Glutamatergic neuron (in vitro differentiated cells): Measurements from ENCODE around the gene IL17RE. TPM values are rescaled to one million over a fixed set of nuclear protein-coding genes. Genes with fewer than 3 reads are reported as not detected.

Experiments
- DNase-seq: peaks from one replicate; pipeline ENCODE4 v3.0.0; 2022
- H3K27ac Mint-ChIP-seq: one replicate; pipeline ENCODE4 v1.8.0; 2020; ENCODE audit warnings: mild to moderate bottlenecking, mixed read lengths, inconsistent platforms; ENCODE audit not compliant: unreplicated experiment
- H3K27me3 Mint-ChIP-seq: one replicate; pipeline ENCODE4 v1.8.0; 2020; ENCODE audit warnings: mild to moderate bottlenecking, moderate library complexity, mixed read lengths, inconsistent platforms; ENCODE audit not compliant: unreplicated experiment
- H3K36me3 Mint-ChIP-seq: one replicate; pipeline ENCODE4 v1.8.0; 2020; ENCODE audit warnings: mild to moderate bottlenecking, mixed read lengths, inconsistent platforms; ENCODE audit not compliant: unreplicated experiment
- H3K4me1 Mint-ChIP-seq: one replicate; pipeline ENCODE4 v1.8.0; 2020; ENCODE audit warnings: mild to moderate bottlenecking, low read depth, mixed read lengths, inconsistent platforms; ENCODE audit not compliant: unreplicated experiment
- H3K4me3 Mint-ChIP-seq: one replicate; pipeline ENCODE4 v1.8.0; 2020; ENCODE audit warnings: mild to moderate bottlenecking, mixed read lengths, inconsistent platforms; ENCODE audit not compliant: unreplicated experiment
- H3K9me3 Mint-ChIP-seq: one replicate; pipeline ENCODE4 v1.8.0; 2020; ENCODE audit warnings: mild to moderate bottlenecking, moderate library complexity, mixed read lengths, inconsistent platforms; ENCODE audit not compliant: unreplicated experiment
- CTCF ChIP-seq: fragments of 200-600 bp; sonication (generic); IDR thresholded peaks from one replicate; pipeline ENCODE4 v1.5.0; 2021; ENCODE audit not compliant: partially characterized antibody, unreplicated experiment
- total RNA-seq: library from RNA; stranded (reverse); fragmentation: NEBNext Ultra II Directional; extraction: Animal tissue kit (Norgen Biotek cat#: 25700); gene quantifications from one replicate; pipeline ENCODE4 v1.2.1, GENCODE V29; 2021; ENCODE audit not compliant: unreplicated experiment

Gene IL17RE
- total RNA-seq, 1 donor from 2014 or later = 3.9 TPM

GRCh38 chr3:9932843-9933560 lies 30.4 kb downstream of the IL17RE start:
- Mint-ChIP-seq H3K9me3 (peaks cover 5% of the 10 kb centered on the region), H3K27ac (peak overlapping the region; percentile 86)
- peak; percentile 62 for TF ChIP-seq CTCF

GRCh38 chr3:9933561-9934234 lies 31.1 kb downstream of the IL17RE start, which contains the start of gene CRELD1:
TSS of gene CRELD1 (plus strand) at chr3:9933834. CDS start at chr3:9934439, 605 bp downstream.
- H3K27ac Mint-ChIP-seq = peak within 1 kb of the TSS; percentile 87
- H3K27me3 Mint-ChIP-seq = peaks cover 5% of the 10 kb centered on the region
- no peaks in the 10 kb centered on the region for H3K36me3 Mint-ChIP-seq
- peak; percentile 96 for DNase-seq
- no peak for TF ChIP-seq CTCF
- peak within 1 kb of the TSS; percentile 93 for H3K4me3 Mint-ChIP-seq
- H3K9me3 Mint-ChIP-seq = peaks cover 5% of the 10 kb centered on the region
- H3K4me1 Mint-ChIP-seq = peaks cover 12% of the 10 kb centered on the region

More at GRCh38 chr3:9932843-9933560, 30.4 kb downstream of the IL17RE start:
- Mint-ChIP-seq H3K36me3 (no peaks in the 10 kb centered on the region), H3K27me3 (peaks cover 5% of the 10 kb centered on the region), H3K4me3 (peak overlapping the region; percentile 83), H3K4me1 (peaks cover 12% of the 10 kb centered on the region)
- peak; percentile 83 for DNase-seq

- H3K36me3 Mint-ChIP-seq = no peaks in the 10 kb centered on the region
Observed at GRCh38 chr3:9934235-9934621, 31.6 kb downstream of the IL17RE start.

GRCh38 chr3:9934993-9935392 lies 32.3 kb downstream of the IL17RE start:
- H3K27ac Mint-ChIP-seq = peak overlapping the region; percentile 87
- H3K36me3 Mint-ChIP-seq = no peaks in the 10 kb centered on the region

More at GRCh38 chr3:9934235-9934621, 31.6 kb downstream of the IL17RE start:
- Mint-ChIP-seq H3K27me3 (peaks cover 5% of the 10 kb centered on the region), H3K4me3 (peak overlapping the region; percentile 93), H3K4me1 (peaks cover 12% of the 10 kb centered on the region), H3K27ac (peak overlapping the region; percentile 87), H3K9me3 (peaks cover 7% of the 10 kb centered on the region)
- peak; percentile 26 for TF ChIP-seq CTCF
- DNase-seq = no peak

More at GRCh38 chr3:9934993-9935392, 32.3 kb downstream of the IL17RE start:
- no peak for TF ChIP-seq CTCF
- no peak for DNase-seq
- Mint-ChIP-seq H3K4me1 (peaks cover 12% of the 10 kb centered on the region), H3K4me3 (peak overlapping the region; percentile 93), H3K27me3 (peaks cover 5% of the 10 kb centered on the region), H3K9me3 (peaks cover 7% of the 10 kb centered on the region)
